Nucleus accumbens (tissue), 56 donors: ENCODE data around the gene MSRB3.
"Not testable (repeated sequence)": the region's sequence is repeated elsewhere in the genome, so short reads cannot be mapped to it uniquely, and the experiment has no call there.

ENCODE experiments used
- DNase-seq, 56 donors: peaks; one replicate each; lab custom pipeline; 2025; lab: John Stamatoyannopoulos, UW

MSRB3 gene

GRCh38 chr12:65446901-65447300 is 168.4 kb downstream of the MSRB3 start:
- DNase-seq = no peak

- no peak for DNase-seq
Observed at GRCh38 chr12:65449400-65449799, 170.9 kb downstream of the MSRB3 start.

- DNase-seq = no peak
Observed at GRCh38 chr12:65450625-65451024, 172.1 kb downstream of the MSRB3 start.

- DNase-seq = no peak
Observed at GRCh38 chr12:65454115-65454787, 175.8 kb downstream of the MSRB3 start.

- DNase-seq = not testable (repeated sequence)
Observed at GRCh38 chr12:65457341-65457740, 178.9 kb downstream of the MSRB3 start.

- no peak for DNase-seq
Observed at GRCh38 chr12:65458718-65459117, 180.2 kb downstream of the MSRB3 start.

- no peak for DNase-seq
Observed at GRCh38 chr12:65459545-65459944, 181.1 kb downstream of the MSRB3 start.

- no peak for DNase-seq
Observed at GRCh38 chr12:65460063-65460462, 181.6 kb downstream of the MSRB3 start.

- no peak for DNase-seq
Observed at GRCh38 chr12:65461017-65461416, 182.5 kb downstream of the MSRB3 start.

GRCh38 chr12:65462484-65462883 is 184.0 kb downstream of the MSRB3 start:
- no peak for DNase-seq

- no peak for DNase-seq
Observed at GRCh38 chr12:65463082-65463481, 184.6 kb downstream of the MSRB3 start.

GRCh38 chr12:65463611-65464010 is 185.1 kb downstream of the MSRB3 start:
- DNase-seq = no peak

GRCh38 chr12:65464930-65465329 is 186.4 kb downstream of the MSRB3 start:
- no peak for DNase-seq

GRCh38 chr12:65465766-65466547 is 187.5 kb downstream of the MSRB3 start:
- DNase-seq = no peak

- no peak for DNase-seq
Observed at GRCh38 chr12:65466911-65467310, 188.4 kb downstream of the MSRB3 start.

GRCh38 chr12:65470256-65470655 is 191.8 kb downstream of the MSRB3 start:
- DNase-seq = no peak

GRCh38 chr12:65472079-65472478 is 193.6 kb downstream of the MSRB3 start:
- no peak for DNase-seq

GRCh38 chr12:65474831-65475230 is 196.3 kb downstream of the MSRB3 start:
- DNase-seq = no peak

- DNase-seq = no peak
Observed at GRCh38 chr12:65477721-65478120, 199.2 kb downstream of the MSRB3 start.

- DNase-seq = not testable (repeated sequence)
Observed at GRCh38 chr12:65483891-65484516, 205.5 kb downstream of the MSRB3 start.

- no peak for DNase-seq
Observed at GRCh38 chr12:65488197-65488596, 209.7 kb downstream of the MSRB3 start.

GRCh38 chr12:65490250-65490649 is 211.8 kb downstream of the MSRB3 start:
- no peak for DNase-seq
